SK-N-SH (cell line): ENCODE data around the gene TNXB. TPM values are rescaled to one million over a fixed set of nuclear protein-coding genes. Genes with fewer than 3 reads are reported as not detected.

Experiments used
- CTCF ChIA-PET: fragments of 300-600, 350-600 bp; formaldehyde crosslinking; extraction: SDS; loops from one replicate; lab custom pipeline; 2021; lab: Yijun Ruan, JAX
- POLR2A ChIA-PET: fragments of 350-600 bp; sonication (Branson Sonifier 250); formaldehyde crosslinking; extraction: SDS; loops from one replicate; lab custom pipeline; 2020; ENCODE audit warnings: antibody characterized with exemption, inconsistent platforms; lab: Yijun Ruan, JAX
- DNase-seq: peaks from one replicate; pipeline ENCODE4 v3.0.0; 2012
- H2AFZ ChIP-seq: fragments of 200-600 bp; sonication (generic); 2 replicates; pipeline ENCODE4 v1.8.1; 2016; ENCODE audit warnings: antibody characterized with exemption, mild to moderate bottlenecking, low read depth
- H3F3A ChIP-seq: fragments of 200-600 bp; sonication (generic); replicated peaks from 2 replicates; pipeline ENCODE3; 2016; ENCODE audit warnings: antibody characterized with exemption, mild to moderate bottlenecking; ENCODE audit not compliant: insufficient read depth
- H3K27ac ChIP-seq, 2 experiments: fragments of 200-500 bp in 1 of 2; fragments of 200-600 bp in 1 of 2; sonication (Bioruptor generic) in 1 of 2; sonication (generic), shearing (Covaris generic) in 1 of 2; 2 replicates each; pipeline versions ENCODE4 v1.5.1 to v1.6.1; 2014 to 2016; ENCODE audit warnings: low read depth in 2 of 2, inconsistent platforms in 1 of 2, low read length in 1 of 2, mild to moderate bottlenecking in 1 of 2, mixed read lengths in 1 of 2
- H3K27me3 ChIP-seq: fragments of 200-600 bp; sonication (generic), shearing (Covaris generic); 2 replicates; pipeline ENCODE4 v1.6.1; 2016; ENCODE audit warnings: mixed run types; ENCODE audit not compliant: insufficient read depth
- H3K36me3 ChIP-seq, 2 experiments: fragments of 200-500 bp in 1 of 2; fragments of 200-600 bp in 1 of 2; sonication (Bioruptor generic) in 1 of 2; sonication (generic) in 1 of 2; replicated peaks in 1 of 2; 2 replicates each; pipeline versions ENCODE3 to v1.5.1; 2014 to 2016; ENCODE audit warnings: low read length in 1 of 2, mild to moderate bottlenecking in 1 of 2; ENCODE audit not compliant: insufficient read depth in 2 of 2, control insufficient read depth in 1 of 2
- H3K4me1 ChIP-seq, 2 experiments: fragments of 200-500 bp in 1 of 2; fragments of 200-600 bp in 1 of 2; sonication (Bioruptor generic) in 1 of 2; sonication (generic), shearing (Covaris generic) in 1 of 2; 2 replicates each; pipeline versions ENCODE4 v1.5.1 to v1.6.1; 2014 to 2016; ENCODE audit warnings: low read depth in 1 of 2, low read length in 1 of 2, mixed run types in 1 of 2; ENCODE audit not compliant: insufficient read depth in 2 of 2, control insufficient read depth in 1 of 2
- H3K4me2 ChIP-seq: fragments of 200-600 bp; sonication (generic), shearing (Covaris generic); 2 replicates; pipeline ENCODE4 v1.6.1; 2017; ENCODE audit warnings: mixed run types
- H3K4me3 ChIP-seq, 2 experiments: fragments of 200-500 bp in 1 of 2; fragments of 200-600 bp in 1 of 2; sonication (Bioruptor generic) in 1 of 2; sonication (generic), shearing (Covaris generic) in 1 of 2; 2 replicates each; pipeline versions ENCODE4 v1.5.1 to v1.8.1; 2014 to 2016; ENCODE audit warnings: low read depth in 2 of 2, inconsistent platforms in 1 of 2, low read length in 1 of 2, mild to moderate bottlenecking in 1 of 2, mixed read lengths in 1 of 2, moderate library complexity in 1 of 2
- H3K79me2 ChIP-seq: fragments of 200-600 bp; sonication (generic); 2 replicates; pipeline ENCODE4 v1.8.1; 2017; ENCODE audit warnings: mild to moderate bottlenecking; ENCODE audit not compliant: insufficient read depth
- H3K9ac ChIP-seq: fragments of 200-600 bp; sonication (generic); 2 replicates; pipeline ENCODE4 v1.6.1; 2017; ENCODE audit warnings: mixed run types
- H3K9me2 ChIP-seq: fragments of 200-600 bp; sonication (generic); 2 replicates; pipeline ENCODE4 v1.6.1; 2017; ENCODE audit warnings: mixed run types
- H3K9me3 ChIP-seq: fragments of 200-600 bp; sonication (generic); 2 replicates; pipeline ENCODE4 v1.6.1; 2017; ENCODE audit warnings: mixed run types, mild to moderate bottlenecking, moderate library complexity
- H4K20me1 ChIP-seq: fragments of 200-600 bp; sonication (generic); 2 replicates; pipeline ENCODE4 v1.6.1; 2017; ENCODE audit warnings: mild to moderate bottlenecking, mixed run types; ENCODE audit not compliant: insufficient read depth
- ELF1 ChIP-seq: IDR thresholded peaks from 2 replicates; pipeline ENCODE4 v1.4.0; 2012
- EZH2phosphoT487 ChIP-seq: fragments of 200-600 bp; sonication (generic); IDR thresholded peaks from 2 replicates; pipeline ENCODE4 v1.6.1; 2017; ENCODE audit warnings: low read depth, mixed run types, mild to moderate bottlenecking, antibody characterized with exemption, moderate library complexity, borderline replicate concordance
- FOSL2 ChIP-seq: IDR thresholded peaks from 2 replicates; pipeline ENCODE4 v1.4.0; 2012; ENCODE audit warnings: low read depth, mild to moderate bottlenecking, moderate library complexity, borderline replicate concordance
- GABPA ChIP-seq: IDR thresholded peaks from 2 replicates; pipeline ENCODE4 v1.4.0; 2012; ENCODE audit warnings: low read depth, mild to moderate bottlenecking
- GATA2 ChIP-seq: sonication (generic); formaldehyde crosslinking; IDR thresholded peaks from 2 replicates; pipeline ENCODE4 v1.5.0; 2020; ENCODE audit warnings: mild to moderate bottlenecking, missing genetic modification reagents
- JUND ChIP-seq: IDR thresholded peaks from 2 replicates; pipeline ENCODE4 v1.4.0; 2012
- MAX ChIP-seq: IDR thresholded peaks from 2 replicates; pipeline ENCODE4 v1.4.0; 2012; ENCODE audit warnings: low read depth
- MXI1 ChIP-seq: IDR thresholded peaks from 2 replicates; pipeline ENCODE4 v1.6.1; 2012; ENCODE audit warnings: mild to moderate bottlenecking, low read depth, low read length, improper control_type of control experiment
- NRF1 ChIP-seq: IDR thresholded peaks from 2 replicates; pipeline ENCODE4 v1.6.1; 2012; ENCODE audit warnings: low read depth, mild to moderate bottlenecking, low read length
- PBX3 ChIP-seq: IDR thresholded peaks from 2 replicates; pipeline ENCODE4; 2012
- POLR2AphosphoS5 ChIP-seq: IDR thresholded peaks from 2 replicates; pipeline ENCODE4 v1.6.1; 2012; ENCODE audit warnings: low read depth, low read length
- RCOR1 ChIP-seq: fragments of 150-350 bp; IDR thresholded peaks from 2 replicates; pipeline ENCODE4 v1.6.1; 2017; ENCODE audit warnings: antibody characterized with exemption, low read length
- RFX5 ChIP-seq: IDR thresholded peaks from 2 replicates; pipeline ENCODE4 v1.6.1; 2012; ENCODE audit warnings: mild to moderate bottlenecking, improper control_type of control experiment, low read length
- RXRA ChIP-seq: IDR thresholded peaks from 2 replicates; pipeline ENCODE4 v1.4.0; 2012; ENCODE audit warnings: low read depth, mild to moderate bottlenecking, borderline replicate concordance
- SIN3A ChIP-seq: IDR thresholded peaks from 2 replicates; pipeline ENCODE4 v1.6.1; 2012; ENCODE audit warnings: low read depth, mild to moderate bottlenecking, low read length, moderate library complexity, borderline replicate concordance
- SMC3 ChIP-seq: IDR thresholded peaks from 2 replicates; pipeline ENCODE4 v1.6.1; 2012; ENCODE audit warnings: low read depth, low read length, improper control_type of control experiment
- TAF1 ChIP-seq: IDR thresholded peaks from 2 replicates; pipeline ENCODE4 v1.6.1; 2012; ENCODE audit warnings: low read depth, mild to moderate bottlenecking, low read length, moderate library complexity, borderline replicate concordance
- TCF12 ChIP-seq: IDR thresholded peaks from 2 replicates; pipeline ENCODE4 v1.4.0; 2012
- USF2 ChIP-seq: fragments of 150-350 bp; IDR thresholded peaks from 2 replicates; pipeline ENCODE4 v1.6.1; 2017; ENCODE audit warnings: antibody characterized with exemption, low read length, low read depth, borderline replicate concordance
- ZBTB33 ChIP-seq: IDR thresholded peaks from 2 replicates; pipeline ENCODE4 v1.4.0; 2012; ENCODE audit warnings: low read depth, borderline replicate concordance
- WGBS: methylation state at CpG from one replicate; pipeline ENCODE4 v1.1.6; 2017; ENCODE audit warnings: low lambda C conversion rate; 5-methylcytosine and 5-hydroxymethylcytosine counted together
- polyA plus RNA-seq, 3 experiments: library from polyadenylated mRNA; depleted of rRNA; stranded (reverse); fragments of >200 nt; gene quantifications; 2 replicates each; pipeline ENCODE4 v1.2.3, GENCODE V29; 2012
- TF ChIP-seq, protein P1 (sequence below): IDR thresholded peaks from 2 replicates; pipeline ENCODE4 v1.4.0; 2012; ENCODE audit warnings: low read depth, borderline replicate concordance

The TNXB gene
- polyA plus RNA-seq, 1 of the 3 experiments (the other 2 are of a cell fraction) = 0.48 TPM

DNA sequence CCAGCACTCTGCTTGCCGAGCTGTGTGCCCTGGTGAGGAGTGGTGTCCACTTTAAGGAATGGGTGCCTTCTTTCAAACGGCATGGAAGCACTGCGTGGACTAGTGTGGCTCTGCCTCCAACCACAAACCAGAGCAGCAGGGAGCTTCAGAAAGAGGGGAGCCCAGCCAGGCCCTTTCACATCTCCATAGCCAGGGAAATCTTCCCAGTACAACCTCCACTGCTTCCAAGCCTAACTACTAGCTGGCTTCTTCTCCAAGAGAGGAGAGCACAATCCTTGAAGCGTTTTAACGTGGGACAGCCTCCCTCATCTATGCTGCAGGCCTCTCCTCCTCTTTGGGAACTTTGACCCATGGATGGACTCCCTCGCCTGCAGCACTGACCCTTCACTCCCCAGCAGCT, 26.7 kb downstream of the TNXB start:
- H3K4me2 ChIP-seq = no peak overlapping the region
- no peaks in the 10 kb centered on the region for H3F3A ChIP-seq
- H4K20me1 ChIP-seq = no peaks in the 10 kb centered on the region
- 73% methylated on average over 4 of the region's 6 CpGs for WGBS
- H3K9me3 ChIP-seq = no peaks in the 10 kb centered on the region
- no peak overlapping the region for H3K9ac ChIP-seq
- no peaks in the 10 kb centered on the region for H3K9me2 ChIP-seq
- no peak for DNase-seq
- no peak overlapping the region for H3K4me3 ChIP-seq
- no peaks in the 10 kb centered on the region for H3K79me2 ChIP-seq
- TF ChIP-seq ELF1 = no peak
- TF ChIP-seq, protein P1, sequence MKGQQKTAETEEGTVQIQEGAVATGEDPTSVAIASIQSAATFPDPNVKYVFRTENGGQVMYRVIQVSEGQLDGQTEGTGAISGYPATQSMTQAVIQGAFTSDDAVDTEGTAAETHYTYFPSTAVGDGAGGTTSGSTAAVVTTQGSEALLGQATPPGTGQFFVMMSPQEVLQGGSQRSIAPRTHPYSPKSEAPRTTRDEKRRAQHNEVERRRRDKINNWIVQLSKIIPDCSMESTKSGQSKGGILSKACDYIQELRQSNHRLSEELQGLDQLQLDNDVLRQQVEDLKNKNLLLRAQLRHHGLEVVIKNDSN = no peak
- no peak for TF ChIP-seq RCOR1
- TF ChIP-seq PBX3 = no peak
- no peak for TF ChIP-seq SIN3A
- no peak for TF ChIP-seq EZH2phosphoT487
- TF ChIP-seq GATA2 (CRISPR knock-in tag) = no peak
- H3K36me3 ChIP-seq = no peaks in the 10 kb centered on the region
- peaks cover 12% of the 10 kb centered on the region; the same call in 1 of the 2 replicates for H3K27me3 ChIP-seq
- no peak overlapping the region for H3K27ac ChIP-seq
- H2AFZ ChIP-seq = no peak overlapping the region
- peaks cover 0 to 18% of the 10 kb centered on the region in 2 experiments; a peak in 2 of 4 replicates for H3K4me1 ChIP-seq
- ChIA-PET POLR2A (no interaction called here), CTCF (no interaction called here)

DNA sequence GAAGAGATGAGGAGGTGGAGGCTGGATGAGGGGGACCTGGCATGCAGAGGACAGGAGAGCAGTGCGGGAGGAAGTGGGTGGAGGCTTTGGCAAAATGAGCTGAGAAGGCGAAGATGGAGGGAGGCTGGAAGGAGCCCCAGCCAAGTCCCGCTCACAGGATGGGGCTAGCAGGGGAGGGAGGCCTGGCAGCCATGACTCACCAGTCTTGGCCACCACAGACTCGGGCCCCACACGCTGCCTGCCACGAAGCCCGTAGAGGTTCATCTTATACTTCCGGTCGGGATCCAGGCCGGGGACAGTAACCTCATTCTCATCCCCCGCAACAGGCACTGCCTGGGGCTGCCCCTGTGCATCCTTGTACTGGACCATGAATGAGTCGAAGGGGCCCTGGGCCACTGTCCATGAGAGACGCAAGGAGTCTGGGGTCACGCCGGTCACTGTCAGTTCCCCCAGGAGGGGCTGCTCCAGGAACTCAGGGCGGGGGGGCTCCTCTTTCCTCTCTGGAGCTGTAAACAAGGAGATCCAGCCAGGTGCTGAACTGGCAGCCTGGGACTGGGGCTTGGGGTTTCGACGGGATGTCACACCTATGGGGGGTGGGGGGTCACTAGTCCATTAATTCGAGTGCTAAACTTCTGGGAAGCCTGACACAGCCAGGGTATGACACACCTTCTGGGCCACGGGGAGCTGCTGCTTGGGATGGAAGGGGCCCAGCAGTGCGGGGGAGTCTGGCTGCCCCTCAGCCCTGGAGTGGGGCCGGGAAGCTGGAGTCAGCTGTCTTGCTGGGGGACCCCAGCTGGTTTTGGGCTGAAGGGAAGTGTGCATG, 27.8 kb downstream of the TNXB start:
- Histone ChIP-seq H3K36me3 (no peaks in the 10 kb centered on the region), H3F3A (no peaks in the 10 kb centered on the region), H4K20me1 (no peaks in the 10 kb centered on the region), H3K4me3 (no peak overlapping the region), H3K27me3 (0 out of 2 replicates have a peak, but pooled peaks cover 3% of the 10 kb centered on the region), H3K4me1 (peaks cover 0 to 11% of the 10 kb centered on the region in 2 experiments; a peak in 2 of 4 replicates), H2AFZ (peak overlapping the region; percentile 73), H3K9me3 (no peaks in the 10 kb centered on the region), H3K79me2 (no peaks in the 10 kb centered on the region), H3K4me2 (peak overlapping the region; percentile 62; the same call in 1 of the 2 replicates), H3K9me2 (no peaks in the 10 kb centered on the region), H3K9ac (no peak overlapping the region), H3K27ac (peak overlapping the region in 1 of 2 experiments; percentile 39; a peak in 1 of 4 replicates)
- CTCF ChIA-PET = interaction anchor here (1.1 kb wide), 1 partner anchor 37 kb away, joined by 3 read pairs; no protein-coding TSS in a partner anchor
- peak; percentile 50 for DNase-seq
- WGBS = 49% methylated on average over 12 of the region's 22 CpGs
- POLR2A ChIA-PET = no interaction called here
- TF ChIP-seq GABPA (peak; percentile 39; the same call in 1 of the 2 replicates), ZBTB33 (no peak), FOSL2 (peak; percentile 86), JUND (peak; percentile 66), RXRA (peak; percentile 53; the same call in 1 of the 2 replicates), GATA2 (CRISPR knock-in tag) (no peak), USF2 (no peak), MAX (peak; percentile 94), POLR2AphosphoS5 (0 out of 2 replicates have a peak, but pooled peaks have one; percentile 33), SMC3 (no peak), MXI1 (no peak), RFX5 (no peak), PBX3 (no peak), NRF1 (no peak), TAF1 (no peak), TCF12 (peak; percentile 59)
